Neural cell (in vitro differentiated cells): ENCODE results near the gene HPN. TPM values are rescaled to one million over a fixed set of nuclear protein-coding genes. Genes with fewer than 3 reads are reported as not detected.

Experiments used
- H2AFZ ChIP-seq: fragments of 200-600, 300-800 bp; sonication (generic), shearing (Covaris generic); 2 replicates; pipeline ENCODE4 v1.6.0; 2014; ENCODE audit warnings: low read depth, mild to moderate bottlenecking, antibody characterized with exemption, low read length, moderate library complexity
- H3F3A ChIP-seq: fragments of 200-600 bp; shearing (Covaris generic); 2 replicates; pipeline ENCODE4 v1.6.1; 2016; ENCODE audit warnings: mild to moderate bottlenecking, moderate library complexity, mixed read lengths, antibody characterized with exemption, low read length; ENCODE audit not compliant: insufficient read depth, poor library complexity, severe bottlenecking
- H3K27ac ChIP-seq: fragments of 200-600, 300-800 bp; sonication (generic), shearing (Covaris generic); 2 replicates; pipeline ENCODE4 v1.5.1; 2014; ENCODE audit warnings: mild to moderate bottlenecking, low read length, moderate library complexity
- H3K27me3 ChIP-seq: fragments of 300-800, 200-600 bp; sonication (generic), shearing (Covaris generic); 2 replicates; pipeline ENCODE4 v1.6.0; 2014; ENCODE audit warnings: mild to moderate bottlenecking, low read depth, low read length, moderate library complexity; ENCODE audit not compliant: insufficient read depth
- H3K36me3 ChIP-seq: fragments of 300-800, 200-600 bp; sonication (generic), shearing (Covaris generic); 2 replicates; pipeline ENCODE4 v1.5.1; 2014; ENCODE audit warnings: mild to moderate bottlenecking, antibody characterized with exemption, low read length, moderate library complexity; ENCODE audit not compliant: insufficient read depth
- H3K4me2 ChIP-seq: fragments of 300-800, 200-600 bp; sonication (generic), shearing (Covaris generic); 2 replicates; pipeline ENCODE4 v1.6.0; 2014; ENCODE audit warnings: mild to moderate bottlenecking, low read length
- H3K4me3 ChIP-seq: fragments of 300-800, 200-600 bp; sonication (generic), shearing (Covaris generic); 2 replicates; pipeline ENCODE4 v1.5.1; 2014; ENCODE audit warnings: mild to moderate bottlenecking, low read length, moderate library complexity
- H3K79me2 ChIP-seq: fragments of 200-600 bp; shearing (Covaris generic); replicated peaks from 2 replicates; pipeline ENCODE4 v1.6.0; 2014; ENCODE audit warnings: mild to moderate bottlenecking, low read length, moderate library complexity; ENCODE audit not compliant: insufficient read depth
- H3K9ac ChIP-seq: fragments of 300-800, 200-600 bp; sonication (generic), shearing (Covaris generic); 2 replicates; pipeline ENCODE4 v1.6.1; 2016; ENCODE audit warnings: mild to moderate bottlenecking, low read length, mixed read lengths
- H3K9me2 ChIP-seq: fragments of 200-600 bp; shearing (Covaris generic); 2 replicates; pipeline ENCODE4 v1.6.1; 2016; ENCODE audit warnings: mild to moderate bottlenecking, low read length, mixed read lengths; ENCODE audit not compliant: insufficient read depth
- H3K9me3 ChIP-seq: fragments of 200-600, 300-800 bp; sonication (generic), shearing (Covaris generic); 2 replicates; pipeline ENCODE4 v1.6.1; 2016; ENCODE audit warnings: mild to moderate bottlenecking, mixed run types, low read length, moderate library complexity, mixed read lengths
- H4K20me1 ChIP-seq: fragments of 200-600 bp; shearing (Covaris generic); 2 replicates; pipeline ENCODE4 v1.6.1; 2016; ENCODE audit warnings: mild to moderate bottlenecking, mixed run types; ENCODE audit not compliant: insufficient read depth
- CTCF ChIP-seq: fragments of 450-650 bp; IDR thresholded peaks from 2 replicates; pipeline ENCODE4 v1.5.1; 2014; ENCODE audit warnings: antibody characterized with exemption, mild to moderate bottlenecking, moderate library complexity; ENCODE audit not compliant: poor library complexity, severe bottlenecking
- EP300 ChIP-seq: fragments of 450-650 bp; conservative IDR thresholded peaks from 2 replicates; pipeline ENCODE4 v1.6.1; 2014; ENCODE audit warnings: antibody characterized with exemption, mild to moderate bottlenecking, moderate library complexity; ENCODE audit not compliant: poor library complexity, severe bottlenecking
- EZH2 ChIP-seq: fragments of 200-600, 300-800 bp; shearing (Covaris generic), sonication (generic); IDR thresholded peaks from 2 replicates; pipeline ENCODE4 v1.6.1; 2014; ENCODE audit warnings: antibody characterized with exemption, low read length, borderline replicate concordance, mild to moderate bottlenecking; ENCODE audit not compliant: insufficient read depth, poor library complexity, severe bottlenecking
- MXI1 ChIP-seq: fragments of 450-650 bp; conservative IDR thresholded peaks from 2 replicates; pipeline ENCODE4 v1.6.1; 2014; ENCODE audit warnings: antibody characterized with exemption, mild to moderate bottlenecking; ENCODE audit not compliant: poor library complexity, severe bottlenecking
- POLR2AphosphoS5 ChIP-seq: IDR thresholded peaks from 2 replicates; pipeline ENCODE4 v1.6.1; 2012
- RAD21 ChIP-seq: fragments of 450-650 bp; conservative IDR thresholded peaks from 2 replicates; pipeline ENCODE4 v1.6.1; 2014; ENCODE audit warnings: antibody characterized with exemption, mild to moderate bottlenecking, moderate library complexity
- REST ChIP-seq: IDR thresholded peaks from 2 replicates; pipeline ENCODE4 v1.6.1; 2012; ENCODE audit warnings: borderline replicate concordance
- SMC3 ChIP-seq: fragments of 450-650 bp; conservative IDR thresholded peaks from 2 replicates; pipeline ENCODE4 v1.6.1; 2014; ENCODE audit warnings: antibody characterized with exemption, mild to moderate bottlenecking, moderate library complexity; ENCODE audit not compliant: poor library complexity
- TAF1 ChIP-seq: IDR thresholded peaks from 2 replicates; pipeline ENCODE4 v1.6.1; 2012; ENCODE audit warnings: low read depth
- polyA plus RNA-seq: library from polyadenylated mRNA; depleted of rRNA; stranded (reverse); fragments of >200 nt; gene quantifications from 2 replicates; pipeline ENCODE4 v1.2.3, GENCODE V29; 2014

Gene HPN
- polyA plus RNA-seq, 1 donor from 2014 or later, result 0.15 TPM

GRCh38 chr19:35098413-35099049 is 57.0 kb downstream of the HPN start:
- Histone ChIP-seq H3K27ac (no peak overlapping the region), H3K79me2 (no peaks in the 10 kb centered on the region)
- no peak for TF ChIP-seq EP300
- TF ChIP-seq RAD21, result no peak
- no peak for TF ChIP-seq CTCF
- no peak for TF ChIP-seq EZH2
- TF ChIP-seq POLR2AphosphoS5, result no peak
- no peak for TF ChIP-seq REST
- no peak for TF ChIP-seq MXI1

GRCh38 chr19:35099155-35099896 is 57.8 kb downstream of the HPN start:
- H3K4me2 ChIP-seq, result no peak overlapping the region
- H3K9ac ChIP-seq, result no peak overlapping the region
- no peaks in the 10 kb centered on the region for H3K27me3 ChIP-seq
- H3K4me3 ChIP-seq, result no peak overlapping the region
- H4K20me1 ChIP-seq, result no peaks in the 10 kb centered on the region
- H2AFZ ChIP-seq, result no peak overlapping the region
- no peaks in the 10 kb centered on the region for H3K9me2 ChIP-seq
- TF ChIP-seq CTCF (no peak), MXI1 (no peak), POLR2AphosphoS5 (no peak), SMC3 (no peak), EZH2 (no peak), TAF1 (no peak), EP300 (no peak), RAD21 (no peak), REST (no peak)
- no peaks in the 10 kb centered on the region for H3K36me3 ChIP-seq
- no peaks in the 10 kb centered on the region for H3K9me3 ChIP-seq
- no peaks in the 10 kb centered on the region for H3F3A ChIP-seq
- no peaks in the 10 kb centered on the region for H3K79me2 ChIP-seq
- H3K27ac ChIP-seq, result no peak overlapping the region

More at GRCh38 chr19:35098413-35099049, 57.0 kb downstream of the HPN start:
- Histone ChIP-seq H3K36me3 (no peaks in the 10 kb centered on the region), H3K9me3 (no peaks in the 10 kb centered on the region), H2AFZ (no peak overlapping the region), H3K9me2 (no peaks in the 10 kb centered on the region), H3K9ac (no peak overlapping the region), H3F3A (no peaks in the 10 kb centered on the region), H3K4me3 (no peak overlapping the region), H3K4me2 (no peak overlapping the region), H4K20me1 (no peaks in the 10 kb centered on the region), H3K27me3 (no peaks in the 10 kb centered on the region)
